PC-9 (cell line): Measurements from ENCODE around the gene IFNA4. TPM values are rescaled to one million over a fixed set of nuclear protein-coding genes. Genes with fewer than 3 reads are reported as not detected.

ENCODE experiments used
- BruUV-seq: library from RNA; stranded (reverse); fragments of 400-500 nt; replicated peaks from 2 replicates; lab custom pipeline; 2021; lab: Mats Ljungman, UMichigan
- CTCF ChIA-PET: fragments of 300-600 bp; sonication (Branson Sonifier 250); formaldehyde crosslinking; loops from one replicate; lab custom pipeline; 2022; ENCODE audit warnings: antibody characterized with exemption; lab: Charles Lee
- POLR2A ChIA-PET: fragments of 300-600 bp; sonication (Branson Sonifier 250); formaldehyde crosslinking; loops from one replicate; lab custom pipeline; 2022; ENCODE audit warnings: antibody characterized with exemption; ENCODE audit not compliant: unreplicated experiment; lab: Charles Lee
- DNase-seq, 2 experiments: peaks; one replicate each; pipeline versions ENCODE4 v3.0.0 to v3.0.0-alpha.2; 2015 to 2022; ENCODE audit warnings: mixed read lengths in 1 of 2
- H2AFZ ChIP-seq: fragments of 200-600 bp; sonication (generic); 2 replicates; pipeline ENCODE4 v1.8.1; 2017; ENCODE audit warnings: antibody characterized with exemption
- H3F3A ChIP-seq: fragments of 200-600 bp; sonication (generic); 2 replicates; pipeline ENCODE4 v1.8.1; 2017; ENCODE audit warnings: antibody characterized with exemption, mild to moderate bottlenecking, low read depth; ENCODE audit not compliant: insufficient read depth
- H3K27ac ChIP-seq: fragments of 200-600 bp; sonication (generic); 2 replicates; pipeline ENCODE4 v1.6.1; 2016; ENCODE audit warnings: mixed run types
- H3K27me3 ChIP-seq: fragments of 200-600 bp; sonication (generic); 2 replicates; pipeline ENCODE4 v1.6.1; 2016; ENCODE audit warnings: low read depth, mixed run types; ENCODE audit not compliant: insufficient read depth
- H3K36me3 ChIP-seq: fragments of 200-600 bp; sonication (generic); 2 replicates; pipeline ENCODE4 v1.6.1; 2016; ENCODE audit warnings: low read depth, mixed run types
- H3K4me1 ChIP-seq: fragments of 200-600 bp; sonication (generic); replicated peaks from 2 replicates; pipeline ENCODE4 v1.6.1; 2016; ENCODE audit warnings: mixed run types; ENCODE audit not compliant: insufficient read depth
- H3K4me2 ChIP-seq: fragments of 200-600 bp; sonication (generic); 2 replicates; pipeline ENCODE4 v1.6.1; 2017; ENCODE audit warnings: mixed run types
- H3K4me3 ChIP-seq: fragments of 200-600 bp; sonication (generic); 2 replicates; pipeline ENCODE4 v1.6.1; 2016; ENCODE audit warnings: mixed run types
- H3K79me2 ChIP-seq: fragments of 200-600 bp; sonication (generic); 2 replicates; pipeline ENCODE4 v1.6.1; 2017; ENCODE audit warnings: low read depth, mixed run types
- H3K9me2 ChIP-seq: fragments of 200-600 bp; sonication (generic); 2 replicates; pipeline ENCODE4 v1.8.1; 2017; ENCODE audit warnings: mild to moderate bottlenecking; ENCODE audit not compliant: insufficient read depth
- H3K9me3 ChIP-seq: fragments of 200-600 bp; sonication (generic); 2 replicates; pipeline ENCODE4 v1.8.1; 2016; ENCODE audit warnings: low read depth; ENCODE audit not compliant: insufficient read depth
- H4K20me1 ChIP-seq: fragments of 200-600 bp; sonication (generic); 2 replicates; pipeline ENCODE4 v1.8.1; 2017; ENCODE audit not compliant: insufficient read depth
- CTCF ChIP-seq: fragments of 200-600 bp; sonication (generic); conservative IDR thresholded peaks from 2 replicates; pipeline ENCODE4 v1.6.1; 2017; ENCODE audit warnings: mixed run types, antibody characterized with exemption, mild to moderate bottlenecking, moderate library complexity
- EZH2 ChIP-seq: fragments of 200-600 bp; sonication (generic); IDR thresholded peaks from 2 replicates; pipeline ENCODE4 v1.8.0; 2017; ENCODE audit warnings: antibody characterized with exemption, low read depth
- intact Hi-C: fragments of 100-400 bp; cut with micrococcal nuclease; formaldehyde crosslinking; loops from one replicate; pipeline ENCODE4 v1.10.0; 2022; ENCODE audit not compliant: unreplicated experiment
- total RNA-seq: library from RNA; stranded (reverse); gene quantifications from 2 replicates; pipeline ENCODE4 v1.2.3, GENCODE V29; 2021

The IFNA4 gene
- total RNA-seq, 1 experiment from 2014 or later: not detected

DNA sequence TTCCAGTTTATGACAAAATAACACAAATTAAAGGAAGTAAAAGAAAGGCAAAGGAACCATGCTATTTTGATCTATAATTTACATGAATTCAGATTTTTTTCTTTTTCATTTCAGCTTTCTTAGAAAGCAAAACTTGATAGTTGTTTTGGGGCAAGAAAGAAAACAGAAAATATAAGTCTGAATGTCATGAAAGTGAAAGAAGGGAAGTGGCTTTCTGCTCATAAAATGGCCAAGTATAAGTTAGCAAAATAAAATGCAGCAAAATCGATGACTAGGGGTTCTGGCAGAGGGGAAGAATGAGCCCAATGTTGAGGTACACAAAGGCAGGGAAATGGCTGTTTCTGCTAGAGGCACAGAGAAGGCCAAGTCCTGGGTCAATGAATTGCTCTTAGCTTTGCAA lies 42.8 kb downstream of the IFNA4 start:
- no peaks in the 10 kb centered on the region for H3K79me2 ChIP-seq
- H3K27me3 ChIP-seq: no peaks in the 10 kb centered on the region
- H3K36me3 ChIP-seq: no peaks in the 10 kb centered on the region
- no peaks in the 10 kb centered on the region for H3F3A ChIP-seq
- intact Hi-C loops: no loop called here
- H3K9me2 ChIP-seq: no peaks in the 10 kb centered on the region
- ChIA-PET CTCF (no interaction called here), POLR2A (no interaction called here)
- TF ChIP-seq CTCF: no peak
- TF ChIP-seq EZH2: no peak
- no peaks in the 10 kb centered on the region for H3K9me3 ChIP-seq
- no peak overlapping the region for H3K27ac ChIP-seq
- H3K4me3 ChIP-seq: no peak overlapping the region
- no peak for DNase-seq
- BruUV-seq: no TSS peak
- no peak overlapping the region for H3K4me2 ChIP-seq
- H3K4me1 ChIP-seq: no peaks in the 10 kb centered on the region
- H2AFZ ChIP-seq: no peak overlapping the region
- no peaks in the 10 kb centered on the region for H4K20me1 ChIP-seq

DNA sequence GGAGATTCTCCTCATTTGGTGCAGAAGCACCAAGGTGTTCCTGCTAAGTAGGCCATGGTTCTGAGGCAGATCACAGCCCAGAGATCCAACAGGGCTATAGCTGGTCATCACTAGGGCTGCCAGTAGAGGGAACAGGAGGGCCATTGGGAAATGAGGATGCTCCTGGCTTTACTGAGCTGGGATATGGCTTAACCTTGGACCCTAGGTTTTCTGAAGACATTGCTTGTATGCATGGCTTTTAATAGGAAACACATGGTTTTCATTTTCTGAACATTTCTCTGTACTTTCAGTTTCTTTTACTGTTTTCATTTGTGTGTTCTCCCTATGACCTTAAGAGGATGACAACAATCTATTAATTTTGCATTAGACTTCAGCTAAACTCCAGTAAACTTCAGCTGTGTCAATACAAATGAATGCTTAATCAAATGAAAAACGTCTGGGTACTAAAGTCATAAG lies 45.9 kb downstream of the IFNA4 start, which contains the start of gene IFNW1:
IFNW1 (minus strand) TSS at position 406 of the 456 bp plus-strand sequence; CDS start at position 144, 262 bp downstream.
- Histone ChIP-seq H3F3A (no peaks in the 10 kb centered on the region), H4K20me1 (no peaks in the 10 kb centered on the region), H3K9me2 (no peaks in the 10 kb centered on the region), H2AFZ (no peak within 1 kb of the TSS), H3K27ac (no peak within 1 kb of the TSS), H3K79me2 (no peaks in the 10 kb centered on the region), H3K4me2 (no peak within 1 kb of the TSS), H3K4me1 (no peaks in the 10 kb centered on the region), H3K36me3 (no peaks in the 10 kb centered on the region), H3K9me3 (no peaks in the 10 kb centered on the region), H3K27me3 (no peaks in the 10 kb centered on the region), H3K4me3 (no peak within 1 kb of the TSS)
- DNase-seq: no peak
- POLR2A ChIA-PET: no interaction called here
- intact Hi-C loops: no loop called here
- no TSS peak for BruUV-seq
- CTCF ChIA-PET: no interaction called here
- TF ChIP-seq EZH2: no peak
- no peak for TF ChIP-seq CTCF

- no peaks in the 10 kb centered on the region for H3K9me2 ChIP-seq
- POLR2A ChIA-PET: no interaction called here
- H2AFZ ChIP-seq: no peak overlapping the region
- H3K36me3 ChIP-seq: no peaks in the 10 kb centered on the region
- CTCF ChIA-PET: no interaction called here
- H3K27ac ChIP-seq: no peak overlapping the region
- no peak overlapping the region for H3K4me2 ChIP-seq
- no peaks in the 10 kb centered on the region for H3F3A ChIP-seq
- H3K4me3 ChIP-seq: no peak overlapping the region
- intact Hi-C loops: no loop called here
- H3K4me1 ChIP-seq: no peaks in the 10 kb centered on the region
- H3K9me3 ChIP-seq: no peaks in the 10 kb centered on the region
- H3K27me3 ChIP-seq: no peaks in the 10 kb centered on the region
- no peak for DNase-seq
- no peaks in the 10 kb centered on the region for H4K20me1 ChIP-seq
- TF ChIP-seq EZH2 (no peak), CTCF (no peak)
- BruUV-seq: no TSS peak
- H3K79me2 ChIP-seq: no peaks in the 10 kb centered on the region
Measured at GRCh38 chr9:21137020-21137419, 50.4 kb downstream of the IFNA4 start.

Other genes with a start within 250 kb of the IFNA4 start
- 2.4 and 4.5 TPM in 2 replicates for gene HACD4, start 155.9 kb downstream of the IFNA4 start, total RNA-seq
- not detected in 2 replicates for gene IFNB1, start 109.6 kb downstream of the IFNA4 start, total RNA-seq
- gene IFNW1, start 45.8 kb downstream of the IFNA4 start, total RNA-seq: not detected in 2 replicates
- gene IFNA21, start 20.9 kb downstream of the IFNA4 start, total RNA-seq: not detected in 2 replicates
- gene IFNA7, start 14.6 kb upstream of the IFNA4 start, total RNA-seq: not detected in 2 replicates
- gene IFNA10, start 19.6 kb upstream of the IFNA4 start, total RNA-seq: not detected in 2 replicates
- gene IFNA16, start 29.7 kb upstream of the IFNA4 start, total RNA-seq: not detected in 2 replicates
- gene IFNA17, start 40.6 kb upstream of the IFNA4 start, total RNA-seq: not detected in 2 replicates
- not detected in 2 replicates for gene IFNA14, start 52.4 kb upstream of the IFNA4 start, total RNA-seq
- gene IFNA5, start 117.7 kb upstream of the IFNA4 start, total RNA-seq: not detected in 2 replicates
- gene KLHL9, start 147.8 kb upstream of the IFNA4 start, total RNA-seq: 9.1 and 10.5 TPM in 2 replicates
- gene IFNA6, start 163.3 kb upstream of the IFNA4 start, total RNA-seq: not detected in 2 replicates
- gene IFNA13, start 180.5 kb upstream of the IFNA4 start, total RNA-seq: not detected in 2 replicates
- gene IFNA2, start 197.8 kb upstream of the IFNA4 start, total RNA-seq: not detected in 2 replicates
- gene IFNA8, start 221.5 kb upstream of the IFNA4 start, total RNA-seq: not detected in 2 replicates